ENCODE data around the gene CACNA1C. TPM values are rescaled to one million over a fixed set of nuclear protein-coding genes. Genes with fewer than 3 reads are reported as not detected.

The CACNA1C gene
- total RNA-seq, 1 experiment from 2014 or later, result 1.1 TPM

DNA sequence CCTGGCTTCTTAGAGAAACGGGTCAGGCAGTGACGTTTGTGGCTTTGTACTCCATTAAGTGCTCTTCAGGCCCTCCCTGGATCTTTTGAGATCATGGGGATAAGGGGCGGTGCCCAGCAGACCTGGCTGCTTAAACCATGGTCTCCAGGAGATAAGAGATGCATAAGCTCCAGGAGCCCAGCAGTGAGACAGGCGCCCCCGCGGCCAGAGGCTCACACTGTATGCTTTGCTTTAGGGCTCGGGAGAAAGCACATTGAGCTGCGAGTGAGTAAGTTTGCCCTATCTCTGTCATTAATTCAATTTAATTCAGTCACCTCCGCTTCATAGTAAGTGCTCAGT lies 359.5 kb downstream of the CACNA1C start:
- Histone ChIP-seq H2AFZ (ENCODE audit: low read length) (no peak overlapping the region), H3K14ac (ENCODE audit: insufficient read depth, low read length) (no peak overlapping the region), H3K23ac (ENCODE audit: insufficient read length, low read depth, low read length) (no peak overlapping the region), H3K18ac (ENCODE audit: insufficient read length, low read depth, low read length) (no peak overlapping the region), H4K8ac (replicated peaks; ENCODE audit: insufficient read length, low read depth, low read length) (no peak overlapping the region), H2BK15ac (ENCODE audit: low read depth, low read length) (no peak overlapping the region), H3K27me3 (ENCODE audit: insufficient read depth, low read length) (no peaks in the 10 kb centered on the region), H3T11ph (ENCODE audit: low read length) (no peak overlapping the region), H3K23me2 (ENCODE audit: insufficient read length, low read depth, low read length, poor library complexity, severe bottlenecking) (no peaks in the 10 kb centered on the region), H4K91ac (ENCODE audit: insufficient read length, low read depth, low read length) (no peak overlapping the region), H2BK120ac (ENCODE audit: low read depth, low read length, poor library complexity, severe bottlenecking) (no peak overlapping the region), H4K20me1 (ENCODE audit: control insufficient read depth, insufficient read depth, insufficient read length) (no peaks in the 10 kb centered on the region), H2AK5ac (ENCODE audit: insufficient read length, low read length) (no peak overlapping the region), H3K79me1 (ENCODE audit: insufficient read depth, low read depth, low read length, poor library complexity, severe bottlenecking) (no peaks in the 10 kb centered on the region), H3K4ac (ENCODE audit: low read depth, low read length) (no peak overlapping the region), H3K27ac (ENCODE audit: insufficient read length, low read depth, low read length) (no peak overlapping the region), H4K5ac (ENCODE audit: insufficient read length, low read depth, low read length) (no peak overlapping the region), H2BK5ac (ENCODE audit: insufficient read length, low read length) (no peak overlapping the region), H3K56ac (ENCODE audit: insufficient read length, low read depth, low read length) (no peak overlapping the region), H3K4me1 (ENCODE audit: insufficient read depth, low read length) (peaks cover 8% of the 10 kb centered on the region; the same call in 1 of the 2 replicates), H2BK20ac (ENCODE audit: low read depth, low read length, poor library complexity, severe bottlenecking) (no peak overlapping the region), H3K9ac (ENCODE audit: extremely low read depth, insufficient read length, low read length) (no peak overlapping the region), H3K79me2 (ENCODE audit: insufficient read depth, low read length) (no peaks in the 10 kb centered on the region), H2BK12ac (ENCODE audit: insufficient read length, low read depth, low read length) (no peak overlapping the region), H3K9me3 (ENCODE audit: control insufficient read depth, low read depth, low read length) (no peaks in the 10 kb centered on the region), H3K4me2 (ENCODE audit: insufficient read depth, insufficient read length, low read length) (no peak overlapping the region)
- DNase-seq, result no peak
- Mint-ChIP-seq H3K9me3 (no peaks in the 10 kb centered on the region; a peak in 1 of 5 replicates), H3K36me3 (ENCODE audit: insufficient read depth in 1 of 3, low read depth in 3 of 3) (no peaks in the 10 kb centered on the region), H3K27ac (no peak overlapping the region), H3K4me3 (peak overlapping the region in 1 of 2 experiments; percentile 16; a peak in 1 of 5 replicates), H3K27me3 (ENCODE audit: low read depth) (peaks cover 1% of the 10 kb centered on the region), H3K4me1 (peaks cover 39 to 53% of the 10 kb centered on the region in 2 experiments)
- TF ChIP-seq CTCF (conservative IDR thresholded peaks at IDR 0.05), result no peak; the same call in 2 of the 3 replicates
- no CpG with 5 or more reads among the region's 9 CpGs for WGBS (ENCODE audit: extremely low coverage, insufficient read length, low lambda C conversion rate)

All from H9 (cell line).